ENCODE results near the gene AFAP1L1. TPM values are rescaled to one million over a fixed set of nuclear protein-coding genes. Genes with fewer than 3 reads are reported as not detected.

The AFAP1L1 gene
- total and polyA plus RNA-seq, 2 donors (not counting 3 experiments of a cell fraction or from before 2014, with no cell fraction given) = 7.9 to 73.2 TPM

GRCh38 chr5:149273237-149273636, 1.6 kb downstream of the AFAP1L1 start:
- H3K9me1 ChIP-seq (replicated peaks; ENCODE audit: control insufficient read depth, extremely low read depth, insufficient read depth, low read length) = no peaks in the 10 kb centered on the region
- ChIA-PET POLR2A (no interaction called here), CTCF (interaction anchor here (1.8 kb wide), 2 partner anchors 94 to 98 kb away, joined by 9 to 11 read pairs; no protein-coding TSS in a partner anchor)
- H3K36me3 ChIP-seq (ENCODE audit: control insufficient read depth in 2 of 2, extremely low read depth in 1 of 2, insufficient read depth in 2 of 2, low read length in 2 of 2) = no peaks in the 10 kb centered on the region
- no TSS peak for BruUV-seq (replicated peaks)
- H3K27ac ChIP-seq (ENCODE audit: insufficient read depth, low read depth, low read length) = no peak overlapping the region
- H3K27me3 ChIP-seq (ENCODE audit: control insufficient read depth in 2 of 2, insufficient read depth in 2 of 2, low read length in 2 of 2) = no peaks in the 10 kb centered on the region
- peak overlapping the region; percentile 18 for H3K4me2 ChIP-seq (ENCODE audit: insufficient read depth, low read length)
- intact Hi-C loops (cut with micrococcal nuclease) (loop anchor here (2.0 kb wide), 2 partner anchors 44 to 158 kb away; no protein-coding TSS in a partner anchor), dilution Hi-C loops (cut with MboI; ENCODE audit: extremely low pct_ligation_motif_present, low sequenced_read_pairs) (no loop called here)
- H2AFZ ChIP-seq (ENCODE audit: low read depth, low read length) = no peak overlapping the region
- no peak overlapping the region for H3K4me3 ChIP-seq (replicated peaks in 1 of 3; ENCODE audit: insufficient read depth in 1 of 3, low read depth in 1 of 3, low read length in 3 of 3)
- FAIRE-seq (no peak), DNase-seq (ENCODE audit: low read depth, low spot score) (no peak)
- no peak overlapping the region for H3K9ac ChIP-seq (replicated peaks; ENCODE audit: extremely low read depth, insufficient read depth, low read length)
- H3K79me2 ChIP-seq (ENCODE audit: control insufficient read depth, insufficient read depth, low read length) = no peaks in the 10 kb centered on the region
- peaks cover 2% of the 10 kb centered on the region for H3K9me3 ChIP-seq (replicated peaks; ENCODE audit: control insufficient read depth, insufficient read depth, low read length)
- H4K20me1 ChIP-seq (replicated peaks; ENCODE audit: control insufficient read depth, extremely low read depth, insufficient read depth, low read length) = no peaks in the 10 kb centered on the region
- H3K4me1 ChIP-seq (ENCODE audit: control insufficient read depth, extremely low read depth, insufficient read depth, low read length) = peaks cover 11% of the 10 kb centered on the region
- TF ChIP-seq FOS (IDR thresholded peaks at IDR 0.05; ENCODE audit: borderline replicate concordance, insufficient read depth, low read length) = no peak
- no peak for TF ChIP-seq GATA2 (IDR thresholded peaks at IDR 0.05; ENCODE audit: insufficient read depth, insufficient read length, low read depth, low read length)

GRCh38 chr5:149273950-149274349, 2.3 kb downstream of the AFAP1L1 start:
- H3K9me1 ChIP-seq (replicated peaks; ENCODE audit: control insufficient read depth, extremely low read depth, insufficient read depth, low read length) = no peaks in the 10 kb centered on the region
- TF ChIP-seq MYC (IDR thresholded peaks at IDR 0.05; ENCODE audit: low read depth, low read length) (no peak), CTCF (IDR thresholded peaks at IDR 0.05; ENCODE audit: extremely low read depth in 1 of 2, insufficient read depth in 1 of 2, low read depth in 1 of 2, low read length in 2 of 2) (no peak), POLR2A (IDR thresholded peaks at IDR 0.05; ENCODE audit: low read depth, low read length) (no peak), EZH2 (IDR thresholded peaks at IDR 0.05; ENCODE audit: borderline replicate concordance, low read depth, low read length, severe bottlenecking) (no peak), FOS (IDR thresholded peaks at IDR 0.05; ENCODE audit: borderline replicate concordance, insufficient read depth, low read length) (no peak), JUN (IDR thresholded peaks at IDR 0.05; ENCODE audit: borderline replicate concordance, insufficient read depth, insufficient read length, low read depth) (no peak), GATA2 (IDR thresholded peaks at IDR 0.05; ENCODE audit: insufficient read depth, insufficient read length, low read depth, low read length) (no peak), MAX (IDR thresholded peaks at IDR 0.05; ENCODE audit: insufficient read depth, insufficient read length) (no peak), POLR2AphosphoS5 (IDR thresholded peaks at IDR 0.05; ENCODE audit: insufficient read depth, low read depth, low read length) (no peak)
- dilution Hi-C loops (cut with MboI; ENCODE audit: extremely low pct_ligation_motif_present, low sequenced_read_pairs) = no loop called here
- BruUV-seq (replicated peaks) = no TSS peak
- intact Hi-C loops (cut with micrococcal nuclease) = loop anchor here (2.0 kb wide), 2 partner anchors 45 to 157 kb away; no protein-coding TSS in a partner anchor
- H3K4me1 ChIP-seq (ENCODE audit: control insufficient read depth, extremely low read depth, insufficient read depth, low read length) = peaks cover 11% of the 10 kb centered on the region
- DNase-seq (ENCODE audit: low read depth, low spot score) = no peak
- no peaks in the 10 kb centered on the region for H3K79me2 ChIP-seq (ENCODE audit: control insufficient read depth, insufficient read depth, low read length)
- no peak overlapping the region for H3K9ac ChIP-seq (replicated peaks; ENCODE audit: extremely low read depth, insufficient read depth, low read length)
- no peak overlapping the region for H2AFZ ChIP-seq (ENCODE audit: low read depth, low read length)
- H4K20me1 ChIP-seq (replicated peaks; ENCODE audit: control insufficient read depth, extremely low read depth, insufficient read depth, low read length) = no peaks in the 10 kb centered on the region
- H3K27me3 ChIP-seq (ENCODE audit: control insufficient read depth in 2 of 2, insufficient read depth in 2 of 2, low read length in 2 of 2) = no peaks in the 10 kb centered on the region
- ChIA-PET POLR2A (no interaction called here), CTCF (no interaction called here)
- no peak overlapping the region for H3K4me3 ChIP-seq (replicated peaks in 1 of 3; ENCODE audit: insufficient read depth in 1 of 3, low read depth in 1 of 3, low read length in 3 of 3)
- no peak overlapping the region for H3K4me2 ChIP-seq (ENCODE audit: insufficient read depth, low read length)
- no peak for FAIRE-seq
- no peaks in the 10 kb centered on the region for H3K9me3 ChIP-seq (replicated peaks; ENCODE audit: control insufficient read depth, insufficient read depth, low read length)
- H3K36me3 ChIP-seq (ENCODE audit: control insufficient read depth in 2 of 2, extremely low read depth in 1 of 2, insufficient read depth in 2 of 2, low read length in 2 of 2) = no peaks in the 10 kb centered on the region
- no peak overlapping the region for H3K27ac ChIP-seq (ENCODE audit: insufficient read depth, low read depth, low read length)
